A673 (cell line): ENCODE data around the gene LRP1B. TPM values are rescaled to one million over a fixed set of nuclear protein-coding genes. Genes with fewer than 3 reads are reported as not detected.

ENCODE experiments used
- BruUV-seq: library from RNA; stranded (reverse); fragments of 400-500 nt; replicated peaks from 2 replicates; lab custom pipeline; 2021; lab: Mats Ljungman, UMichigan
- CTCF ChIA-PET: fragments of 300-600 bp; sonication (Branson Sonifier 250); formaldehyde crosslinking; loops from one replicate; lab custom pipeline; 2022; ENCODE audit warnings: antibody characterized with exemption; lab: Charles Lee
- POLR2A ChIA-PET: fragments of 300-600 bp; sonication (Branson Sonifier 250); formaldehyde crosslinking; loops from one replicate; lab custom pipeline; 2022; ENCODE audit warnings: antibody characterized with exemption; ENCODE audit not compliant: low non-redundant PET; lab: Charles Lee
- DNase-seq: peaks from one replicate; pipeline ENCODE4 v3.0.0-alpha.2; 2015; ENCODE audit warnings: low spot score
- H3K27ac ChIP-seq: fragments of 200-600 bp; sonication (generic); 2 replicates; pipeline ENCODE4 v1.5.1; 2016; ENCODE audit warnings: mixed run types, low read depth, mild to moderate bottlenecking, mixed read lengths, antibody characterized with exemption, low read length; ENCODE audit not compliant: poor library complexity, severe bottlenecking
- H3K27me3 ChIP-seq: fragments of 200-600 bp; sonication (generic); replicated peaks from 2 replicates; pipeline ENCODE4 v1.6.1; 2017; ENCODE audit warnings: mixed run types, low read depth, mild to moderate bottlenecking, mixed read lengths, antibody characterized with exemption, low read length; ENCODE audit not compliant: insufficient read depth, poor library complexity
- H3K36me3 ChIP-seq: fragments of 200-600 bp; sonication (generic); 2 replicates; pipeline ENCODE4 v1.6.1; 2016; ENCODE audit warnings: mixed run types, mild to moderate bottlenecking, mixed read lengths, antibody characterized with exemption, low read length; ENCODE audit not compliant: insufficient read depth, poor library complexity, severe bottlenecking
- H3K4me1 ChIP-seq: fragments of 200-600 bp; sonication (generic); 2 replicates; pipeline ENCODE4 v1.6.1; 2017; ENCODE audit warnings: mixed run types, mild to moderate bottlenecking, mixed read lengths, antibody characterized with exemption, low read length; ENCODE audit not compliant: insufficient read depth, poor library complexity, severe bottlenecking
- H3K4me3 ChIP-seq: fragments of 200-600 bp; sonication (generic); 2 replicates; pipeline ENCODE4 v1.5.1; 2016; ENCODE audit warnings: low read depth, mixed run types, mild to moderate bottlenecking, mixed read lengths, low read length; ENCODE audit not compliant: poor library complexity, severe bottlenecking
- H3K9me3 ChIP-seq: fragments of 200-600 bp; sonication (generic); 2 replicates; pipeline ENCODE4 v1.6.1; 2016; ENCODE audit warnings: mixed run types, low read depth, mild to moderate bottlenecking, mixed read lengths, antibody characterized with exemption, low read length; ENCODE audit not compliant: poor library complexity, severe bottlenecking
- CTCF ChIP-seq: fragments of 300-800, 200-600 bp; sonication (generic); conservative IDR thresholded peaks from 2 replicates; pipeline ENCODE4 v1.5.1; 2017; ENCODE audit warnings: low read depth, mild to moderate bottlenecking, antibody characterized with exemption, low read length, moderate library complexity, mixed read lengths
- EZH2 ChIP-seq: fragments of 200-600 bp; sonication (generic); IDR thresholded peaks from 2 replicates; pipeline ENCODE4 v1.6.1; 2017; ENCODE audit warnings: borderline replicate concordance, low read depth, mild to moderate bottlenecking, mixed read lengths, antibody characterized with exemption, low read length; ENCODE audit not compliant: poor library complexity, severe bottlenecking
- intact Hi-C: fragments of 100-400 bp; cut with micrococcal nuclease; formaldehyde crosslinking; loops from one replicate; pipeline ENCODE4 v1.10.0; 2022; ENCODE audit not compliant: unreplicated experiment
- total RNA-seq: library from RNA; stranded (reverse); gene quantifications from 2 replicates; pipeline ENCODE4 v1.2.3, GENCODE V29; 2021

LRP1B gene
- total RNA-seq, 1 experiment from 2014 or later: 9.9 TPM

GRCh38 chr2:140262908-140263307 is 1867.9 kb downstream of the LRP1B start:
- Histone ChIP-seq H3K4me3 (no peak overlapping the region), H3K36me3 (no peaks in the 10 kb centered on the region), H3K9me3 (no peaks in the 10 kb centered on the region), H3K27ac (no peak overlapping the region), H3K4me1 (no peaks in the 10 kb centered on the region), H3K27me3 (no peaks in the 10 kb centered on the region)
- intact Hi-C loops: no loop called here
- POLR2A ChIA-PET: no interaction called here
- no peak for DNase-seq
- TF ChIP-seq CTCF (no peak), EZH2 (no peak)
- no TSS peak for BruUV-seq
- CTCF ChIA-PET: no interaction called here

GRCh38 chr2:140257692-140258300 is 1873.0 kb downstream of the LRP1B start:
- no TSS peak for BruUV-seq
- TF ChIP-seq EZH2: no peak
- TF ChIP-seq CTCF: no peak
- Histone ChIP-seq H3K27me3 (no peaks in the 10 kb centered on the region), H3K4me1 (no peaks in the 10 kb centered on the region), H3K27ac (no peak overlapping the region), H3K36me3 (no peaks in the 10 kb centered on the region), H3K4me3 (no peak overlapping the region), H3K9me3 (no peaks in the 10 kb centered on the region)
- POLR2A ChIA-PET: no interaction called here
- intact Hi-C loops: no loop called here
- CTCF ChIA-PET: no interaction called here
- DNase-seq: no peak

DNA sequence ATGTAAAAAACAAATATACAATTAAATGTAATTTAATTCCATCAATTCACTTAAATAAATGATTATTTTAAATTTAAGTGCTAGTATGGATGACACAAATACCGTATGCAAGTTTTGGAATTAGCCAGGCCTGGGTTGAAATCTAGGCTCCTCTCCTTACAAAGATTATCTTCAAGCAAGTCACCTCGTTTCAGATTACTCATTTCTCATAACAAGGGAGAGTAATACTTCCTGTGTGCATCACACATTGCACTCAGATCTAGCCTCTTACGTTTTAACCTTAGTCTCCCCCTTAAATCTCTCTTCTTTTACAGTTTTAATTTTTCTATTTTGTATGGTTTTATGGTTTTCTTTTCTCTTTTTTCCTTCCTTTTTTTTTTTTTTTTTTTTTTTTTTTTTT is 1874.7 kb downstream of the LRP1B start:
- CTCF ChIA-PET: no interaction called here

More for the DNA sequence above, 1874.7 kb downstream of the LRP1B start:
- Histone ChIP-seq H3K9me3 (no peaks in the 10 kb centered on the region), H3K27me3 (no peaks in the 10 kb centered on the region), H3K36me3 (no peaks in the 10 kb centered on the region), H3K27ac (no peak overlapping the region), H3K4me1 (peaks cover 4% of the 10 kb centered on the region), H3K4me3 (no peak overlapping the region)
- no TSS peak for BruUV-seq
- TF ChIP-seq CTCF: no peak
- TF ChIP-seq EZH2: no peak
- POLR2A ChIA-PET: no interaction called here
- peak; percentile 12 for DNase-seq
- intact Hi-C loops: no loop called here
